IMR-90 (cell line): ENCODE results near the gene HNRNPA3. TPM values are rescaled to one million over a fixed set of nuclear protein-coding genes. Genes with fewer than 3 reads are reported as not detected.

ENCODE experiments used
- ATAC-seq: fragments of 200-7000 bp; cut with Tn5 transposase; 2 replicates; pipeline ENCODE4 v1.9.1; 2020; ENCODE audit warnings: low read depth, mild to moderate bottlenecking, moderate library complexity
- BruUV-seq: library from RNA; stranded (reverse); fragments of 400-500 nt; replicated peaks from 2 replicates; lab custom pipeline; 2021; lab: Mats Ljungman, UMichigan
- CTCF ChIA-PET: fragments of 300-600 bp; formaldehyde crosslinking; extraction: SDS; loops from one replicate; lab custom pipeline; 2021; ENCODE audit warnings: antibody characterized with exemption; lab: Yijun Ruan, JAX
- POLR2A ChIA-PET: fragments of 300-600 bp; sonication (Branson Sonifier 250); formaldehyde crosslinking; loops from one replicate; lab custom pipeline; 2022; ENCODE audit warnings: antibody characterized with exemption; ENCODE audit not compliant: unreplicated experiment; lab: Charles Lee
- DNase-seq: peaks from one replicate; pipeline ENCODE4 v3.0.0; 2013
- H2AFZ ChIP-seq: replicated peaks from 2 replicates; pipeline ENCODE3; 2013; ENCODE audit warnings: low read length, mild to moderate bottlenecking; ENCODE audit not compliant: poor library complexity
- H2AK5ac ChIP-seq: 2 replicates; pipeline ENCODE4 v1.6.1; 2013; ENCODE audit warnings: low read depth, low read length, inconsistent platforms
- H2AK9ac ChIP-seq: replicated peaks from 2 replicates; pipeline ENCODE3; 2013; ENCODE audit warnings: mild to moderate bottlenecking, low read depth, low read length, moderate library complexity; ENCODE audit not compliant: poor library complexity
- H2BK120ac ChIP-seq: 2 replicates; pipeline ENCODE4 v1.6.1; 2013; ENCODE audit warnings: low read depth, low read length, inconsistent platforms
- H2BK15ac ChIP-seq: 3 replicates; pipeline ENCODE4 v1.6.1; 2013; ENCODE audit warnings: low read depth, low read length, inconsistent platforms
- H2BK20ac ChIP-seq: 2 replicates; pipeline ENCODE4 v1.6.1; 2013; ENCODE audit warnings: low read depth, mild to moderate bottlenecking, inconsistent platforms, low read length, moderate library complexity
- H2BK5ac ChIP-seq: 2 replicates; pipeline ENCODE4 v1.6.1; 2013; ENCODE audit warnings: mild to moderate bottlenecking, low read depth, low read length, inconsistent platforms; ENCODE audit not compliant: poor library complexity, severe bottlenecking
- H3K14ac ChIP-seq: replicated peaks from 2 replicates; pipeline ENCODE4 v1.6.1; 2013; ENCODE audit warnings: low read depth, low read length, inconsistent platforms
- H3K18ac ChIP-seq: 2 replicates; pipeline ENCODE4 v1.6.1; 2013; ENCODE audit warnings: low read depth, low read length, control low read depth
- H3K23ac ChIP-seq: 2 replicates; pipeline ENCODE4 v1.6.1; 2013; ENCODE audit warnings: low read depth, low read length, inconsistent platforms
- H3K27ac ChIP-seq: 2 replicates; pipeline ENCODE4 v1.5.1; 2013; ENCODE audit warnings: mild to moderate bottlenecking, control low read depth, low read length; ENCODE audit not compliant: insufficient read depth
- H3K27me3 ChIP-seq: 2 replicates; pipeline ENCODE4 v1.6.1; 2013; ENCODE audit warnings: low read length; ENCODE audit not compliant: control insufficient read depth, insufficient read depth
- H3K36me3 ChIP-seq: 2 replicates; pipeline ENCODE4 v1.6.1; 2013; ENCODE audit warnings: low read length, mixed read lengths; ENCODE audit not compliant: control insufficient read depth, insufficient read depth
- H3K4ac ChIP-seq: 2 replicates; pipeline ENCODE4 v1.6.1; 2013; ENCODE audit warnings: low read depth, low read length, inconsistent platforms
- H3K4me1 ChIP-seq: 2 replicates; pipeline ENCODE4 v1.6.1; 2013; ENCODE audit warnings: low read length, mixed read lengths; ENCODE audit not compliant: control insufficient read depth, insufficient read depth
- H3K4me2 ChIP-seq: 2 replicates; pipeline ENCODE4 v1.6.1; 2013; ENCODE audit warnings: low read depth, mild to moderate bottlenecking, control low read depth, low read length, moderate library complexity
- H3K4me3 ChIP-seq: 2 replicates; pipeline ENCODE4 v1.5.1; 2013; ENCODE audit warnings: low read depth, mild to moderate bottlenecking, control low read depth, low read length, moderate library complexity; ENCODE audit not compliant: insufficient read depth
- H3K56ac ChIP-seq: 2 replicates; pipeline ENCODE4 v1.6.1; 2013; ENCODE audit warnings: low read length, inconsistent platforms; ENCODE audit not compliant: insufficient read depth; ENCODE audit errors: extremely low read depth
- H3K79me1 ChIP-seq, 2 experiments: 2 replicates each; pipeline ENCODE4 v1.6.1; 2013; ENCODE audit warnings: low read length in 2 of 2, inconsistent platforms in 1 of 2, low read depth in 1 of 2
- H3K9ac ChIP-seq: 2 replicates; pipeline ENCODE4 v1.6.1; 2013; ENCODE audit warnings: low read depth, low read length, control low read depth
- H3K9me1 ChIP-seq: 2 replicates; pipeline ENCODE4 v1.6.1; 2013; ENCODE audit warnings: low read length, inconsistent platforms; ENCODE audit not compliant: insufficient read depth
- H3K9me3 ChIP-seq: 2 replicates; pipeline ENCODE4 v1.6.1; 2013; ENCODE audit warnings: low read length; ENCODE audit not compliant: control insufficient read depth, insufficient read depth
- H4K20me1 ChIP-seq: 2 replicates; pipeline ENCODE4 v1.6.1; 2013; ENCODE audit warnings: low read length, inconsistent platforms; ENCODE audit not compliant: insufficient read depth
- H4K5ac ChIP-seq: 2 replicates; pipeline ENCODE4 v1.6.1; 2013; ENCODE audit warnings: mild to moderate bottlenecking, low read depth, low read length, control low read depth
- H4K8ac ChIP-seq, 2 experiments: 2 replicates each; pipeline ENCODE4 v1.6.1; 2013; ENCODE audit warnings: low read depth in 2 of 2, low read length in 2 of 2, control low read depth in 1 of 2, inconsistent platforms in 1 of 2
- H4K91ac ChIP-seq: 2 replicates; pipeline ENCODE4 v1.6.1; 2013; ENCODE audit warnings: low read depth, low read length, inconsistent platforms; ENCODE audit not compliant: insufficient read depth
- BHLHE40 ChIP-seq: fragments of 150-350 bp; IDR thresholded peaks from 2 replicates; pipeline ENCODE4 v1.6.1; 2016; ENCODE audit warnings: mild to moderate bottlenecking, low read depth, low read length
- CEBPB ChIP-seq: IDR thresholded peaks from 2 replicates; pipeline ENCODE4 v1.6.1; 2012; ENCODE audit warnings: low read depth, low read length, improper control_type of control experiment
- CHD1 ChIP-seq: IDR thresholded peaks from 2 replicates; pipeline ENCODE4 v1.6.1; 2012; ENCODE audit warnings: low read depth, low read length, improper control_type of control experiment
- FOS ChIP-seq: fragments of 150-350 bp; IDR thresholded peaks from 2 replicates; pipeline ENCODE4 v1.6.1; 2016; ENCODE audit warnings: low read depth, low read length
- MAFK ChIP-seq: IDR thresholded peaks from 2 replicates; pipeline ENCODE4 v1.6.1; 2012; ENCODE audit warnings: low read depth, low read length, improper control_type of control experiment
- MAZ ChIP-seq: IDR thresholded peaks from 2 replicates; pipeline ENCODE4 v1.6.1; 2012; ENCODE audit warnings: low read depth, mild to moderate bottlenecking, low read length, improper control_type of control experiment, moderate library complexity, borderline replicate concordance
- MXI1 ChIP-seq: IDR thresholded peaks from 2 replicates; pipeline ENCODE4 v1.6.1; 2012; ENCODE audit warnings: low read depth, mild to moderate bottlenecking, low read length, moderate library complexity, borderline replicate concordance
- NFE2L2 ChIP-seq: fragments of 150-350 bp; IDR thresholded peaks from 2 replicates; pipeline ENCODE4 v1.6.1; 2016; ENCODE audit warnings: low read depth, mild to moderate bottlenecking, low read length
- POLR2A ChIP-seq: IDR thresholded peaks from 2 replicates; pipeline ENCODE4 v1.6.1; 2012; ENCODE audit warnings: mild to moderate bottlenecking, low read depth, low read length
- RCOR1 ChIP-seq: IDR thresholded peaks from 2 replicates; pipeline ENCODE4 v1.6.1; 2012; ENCODE audit warnings: mild to moderate bottlenecking, low read length, improper control_type of control experiment; ENCODE audit not compliant: insufficient replicate concordance
- RFX5 ChIP-seq: IDR thresholded peaks from 2 replicates; pipeline ENCODE4 v1.8.0; 2012; ENCODE audit warnings: low read depth, mild to moderate bottlenecking, low read length, moderate library complexity
- SMC3 ChIP-seq: fragments of 150-350 bp; IDR thresholded peaks from 2 replicates; pipeline ENCODE4 v1.6.1; 2016; ENCODE audit warnings: low read depth, mild to moderate bottlenecking, antibody characterized with exemption, low read length, moderate library complexity
- WGBS, 2 experiments: methylation state at CpG; one replicate each; pipeline versions ENCODE4 v1.1.5 to v1.1.7; 2013; ENCODE audit warnings: missing lambda C conversion rate in 2 of 2; ENCODE audit not compliant: insufficient read length in 1 of 2; ENCODE audit errors: extremely low coverage in 2 of 2; 5-methylcytosine and 5-hydroxymethylcytosine counted together
- dilution Hi-C: fragments of 300-500 bp; cut with HindIII; formaldehyde crosslinking; loops from one replicate; pipeline ENCODE4 v1.14.3; 2018; ENCODE audit warnings: low sequenced_read_pairs; ENCODE audit not compliant: unreplicated experiment
- in situ Hi-C: fragments of 300-500 bp; cut with MboI; formaldehyde crosslinking; loops from 3 replicates; pipeline ENCODE4 v1.14.3; 2019; ENCODE audit warnings: low sequenced_read_pairs, inconsistent platforms, mixed read lengths
- intact Hi-C: fragments of 100-400 bp; cut with micrococcal nuclease; formaldehyde crosslinking; loops from 2 replicates; pipeline ENCODE4 v1.10.0; 2022
- polyA plus RNA-seq, 3 experiments: library from polyadenylated mRNA; depleted of rRNA; stranded (reverse); fragments of >200 nt; gene quantifications; 2 replicates each; pipeline ENCODE4 v1.2.3, GENCODE V29; 2012; ENCODE audit warnings: low replicate concordance in 1 of 3
- total RNA-seq: library from RNA; depleted of rRNA; stranded (reverse); fragments of >200 nt; gene quantifications from 2 replicates; pipeline ENCODE4 v1.2.3, GENCODE V29; 2012
- TF ChIP-seq, protein P1 (sequence below): fragments of 150-350 bp; IDR thresholded peaks from 2 replicates; pipeline ENCODE4 v1.6.1; 2017; ENCODE audit warnings: mild to moderate bottlenecking, antibody characterized with exemption, low read length, low read depth
- TF ChIP-seq, protein P2 (sequence below): fragments of 150-350 bp; IDR thresholded peaks from 2 replicates; pipeline ENCODE4 v1.6.1; 2016; ENCODE audit warnings: low read depth, mild to moderate bottlenecking, low read length, moderate library complexity, borderline replicate concordance
- TF ChIP-seq, protein P3 (sequence below): conservative IDR thresholded peaks from 2 replicates; pipeline ENCODE4 v1.5.1; 2012; ENCODE audit warnings: mild to moderate bottlenecking, low read depth, low read length, improper control_type of control experiment

Gene HNRNPA3
- total and polyA plus RNA-seq, 2 of the 4 experiments (the other 2 are of a cell fraction): 18.6 to 111 TPM

DNA sequence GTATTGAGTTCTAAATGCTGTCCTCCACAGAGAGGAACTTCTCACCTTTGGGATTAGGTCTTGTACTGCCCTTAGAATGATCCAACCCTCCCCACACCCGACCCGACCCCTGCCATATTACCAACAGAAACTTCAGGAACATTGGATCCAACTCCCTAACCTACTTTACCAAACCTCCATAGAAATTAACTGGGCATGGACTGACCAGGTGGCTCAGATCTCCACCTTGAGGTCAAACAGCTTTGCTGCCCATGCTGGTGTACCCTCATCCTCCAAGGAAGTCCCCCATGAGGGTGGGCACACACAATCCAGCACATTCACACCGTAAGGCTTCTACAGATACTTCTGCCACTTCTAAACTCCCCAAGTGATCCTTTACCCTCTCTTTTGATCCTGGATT lies 30.5 kb downstream of the HNRNPA3 start:
- ATAC-seq (no peak), DNase-seq (no peak)
- dilution Hi-C loops: no loop called here
- H4K20me1 ChIP-seq: peaks cover 93% of the 10 kb centered on the region
- peak overlapping the region; percentile 89 for H2BK120ac ChIP-seq
- peak overlapping the region; percentile 81 for H2BK20ac ChIP-seq
- intact Hi-C loops: loop anchor here (2.0 to 5.0 kb wide), 2 partner anchors 30 to 89 kb away; partner anchors contain the start of gene HNRNPA3
- H3K14ac ChIP-seq: peak overlapping the region; percentile 98
- in situ Hi-C loops: no loop called here
- peak overlapping the region; percentile 94; the same call in 1 of the 2 replicates for H3K56ac ChIP-seq
- H3K36me3 ChIP-seq: peaks cover 19% of the 10 kb centered on the region
- peak overlapping the region; percentile 33 to 80; a peak in 3 of 4 replicates for H4K8ac ChIP-seq
- peak overlapping the region; percentile 88 for H4K91ac ChIP-seq
- no peaks in the 10 kb centered on the region for H3K27me3 ChIP-seq
- H3K4me1 ChIP-seq: peaks cover 38% of the 10 kb centered on the region
- H3K4ac ChIP-seq: peak overlapping the region; percentile 90
- no CpG with 5 or more reads among the region's 3 CpGs for WGBS, 2 experiments
- H3K4me3 ChIP-seq: no peak overlapping the region
- no TSS peak for BruUV-seq
- TF ChIP-seq FOS (no peak), CEBPB (no peak), CHD1 (no peak), MXI1 (no peak), MAZ (no peak), NFE2L2 (no peak), POLR2A (no peak), RFX5 (no peak), BHLHE40 (no peak), RCOR1 (no peak), SMC3 (no peak), MAFK (no peak)
- TF ChIP-seq, protein P1, sequence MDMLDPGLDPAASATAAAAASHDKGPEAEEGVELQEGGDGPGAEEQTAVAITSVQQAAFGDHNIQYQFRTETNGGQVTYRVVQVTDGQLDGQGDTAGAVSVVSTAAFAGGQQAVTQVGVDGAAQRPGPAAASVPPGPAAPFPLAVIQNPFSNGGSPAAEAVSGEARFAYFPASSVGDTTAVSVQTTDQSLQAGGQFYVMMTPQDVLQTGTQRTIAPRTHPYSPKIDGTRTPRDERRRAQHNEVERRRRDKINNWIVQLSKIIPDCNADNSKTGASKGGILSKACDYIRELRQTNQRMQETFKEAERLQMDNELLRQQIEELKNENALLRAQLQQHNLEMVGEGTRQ: no peak
- TF ChIP-seq, protein P2, sequence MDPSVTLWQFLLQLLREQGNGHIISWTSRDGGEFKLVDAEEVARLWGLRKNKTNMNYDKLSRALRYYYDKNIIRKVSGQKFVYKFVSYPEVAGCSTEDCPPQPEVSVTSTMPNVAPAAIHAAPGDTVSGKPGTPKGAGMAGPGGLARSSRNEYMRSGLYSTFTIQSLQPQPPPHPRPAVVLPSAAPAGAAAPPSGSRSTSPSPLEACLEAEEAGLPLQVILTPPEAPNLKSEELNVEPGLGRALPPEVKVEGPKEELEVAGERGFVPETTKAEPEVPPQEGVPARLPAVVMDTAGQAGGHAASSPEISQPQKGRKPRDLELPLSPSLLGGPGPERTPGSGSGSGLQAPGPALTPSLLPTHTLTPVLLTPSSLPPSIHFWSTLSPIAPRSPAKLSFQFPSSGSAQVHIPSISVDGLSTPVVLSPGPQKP: no peak
- TF ChIP-seq, protein P3, sequence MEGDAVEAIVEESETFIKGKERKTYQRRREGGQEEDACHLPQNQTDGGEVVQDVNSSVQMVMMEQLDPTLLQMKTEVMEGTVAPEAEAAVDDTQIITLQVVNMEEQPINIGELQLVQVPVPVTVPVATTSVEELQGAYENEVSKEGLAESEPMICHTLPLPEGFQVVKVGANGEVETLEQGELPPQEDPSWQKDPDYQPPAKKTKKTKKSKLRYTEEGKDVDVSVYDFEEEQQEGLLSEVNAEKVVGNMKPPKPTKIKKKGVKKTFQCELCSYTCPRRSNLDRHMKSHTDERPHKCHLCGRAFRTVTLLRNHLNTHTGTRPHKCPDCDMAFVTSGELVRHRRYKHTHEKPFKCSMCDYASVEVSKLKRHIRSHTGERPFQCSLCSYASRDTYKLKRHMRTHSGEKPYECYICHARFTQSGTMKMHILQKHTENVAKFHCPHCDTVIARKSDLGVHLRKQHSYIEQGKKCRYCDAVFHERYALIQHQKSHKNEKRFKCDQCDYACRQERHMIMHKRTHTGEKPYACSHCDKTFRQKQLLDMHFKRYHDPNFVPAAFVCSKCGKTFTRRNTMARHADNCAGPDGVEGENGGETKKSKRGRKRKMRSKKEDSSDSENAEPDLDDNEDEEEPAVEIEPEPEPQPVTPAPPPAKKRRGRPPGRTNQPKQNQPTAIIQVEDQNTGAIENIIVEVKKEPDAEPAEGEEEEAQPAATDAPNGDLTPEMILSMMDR: no peak
- H2BK15ac ChIP-seq: peak overlapping the region; percentile 87; the same call in 2 of the 3 replicates
- H3K18ac ChIP-seq: peak overlapping the region; percentile 99
- H3K79me1 ChIP-seq: peaks cover 0 to 41% of the 10 kb centered on the region in 2 experiments; a peak in 2 of 4 replicates
- peak overlapping the region; percentile 98 for H2BK5ac ChIP-seq
- peak overlapping the region; percentile 97 for H3K23ac ChIP-seq
- H2AK5ac ChIP-seq: peak overlapping the region; percentile 93
- peak overlapping the region; percentile 91 for H4K5ac ChIP-seq
- H3K4me2 ChIP-seq: peak overlapping the region; percentile 91
- no peaks in the 10 kb centered on the region for H3K9me3 ChIP-seq
- peak overlapping the region; percentile 71 for H3K9ac ChIP-seq
- peaks cover 31% of the 10 kb centered on the region for H3K9me1 ChIP-seq
- H2AFZ ChIP-seq: no peak overlapping the region
- CTCF ChIA-PET: interaction anchor here (1.3 kb wide), 1 partner anchor 79 kb away, joined by 3 read pairs; no protein-coding TSS in a partner anchor
- POLR2A ChIA-PET: no interaction called here
- peak overlapping the region; percentile 100 for H3K27ac ChIP-seq
- peak overlapping the region; percentile 92 for H2AK9ac ChIP-seq
